CMK (cell line): ENCODE results near the gene IL22.
A peak's percentile ranks its signal among the peaks of the same experiment; 100 is the strongest.
"Not testable (repeated sequence)": the region's sequence is repeated elsewhere in the genome, so short reads cannot be mapped to it uniquely, and the experiment has no call there.

Experiments used
- DNase-seq: peaks from one replicate; pipeline ENCODE4 v3.0.0-alpha.2; 2010; ENCODE audit warnings: low read depth

Gene IL22

DNA sequence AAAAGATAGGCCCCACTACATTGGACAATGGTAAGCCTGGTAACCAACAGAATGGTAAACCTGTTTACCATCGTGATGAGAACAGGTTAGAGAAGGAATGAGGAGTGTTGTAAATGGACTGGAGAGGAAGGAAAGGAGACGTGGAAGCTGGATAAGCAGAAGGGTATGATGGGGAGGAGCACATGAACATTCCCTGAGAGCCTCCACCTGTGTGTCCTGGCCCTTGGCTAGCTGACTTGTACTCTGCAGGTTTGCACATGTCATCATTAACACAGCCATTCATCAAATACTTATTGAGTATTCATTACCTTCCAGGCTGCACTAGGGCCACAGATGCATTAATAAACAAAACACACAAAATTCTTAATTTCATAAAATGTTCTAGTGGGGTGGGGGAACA, 23.4 kb downstream of the IL22 start:
- DNase-seq: no peak

DNA sequence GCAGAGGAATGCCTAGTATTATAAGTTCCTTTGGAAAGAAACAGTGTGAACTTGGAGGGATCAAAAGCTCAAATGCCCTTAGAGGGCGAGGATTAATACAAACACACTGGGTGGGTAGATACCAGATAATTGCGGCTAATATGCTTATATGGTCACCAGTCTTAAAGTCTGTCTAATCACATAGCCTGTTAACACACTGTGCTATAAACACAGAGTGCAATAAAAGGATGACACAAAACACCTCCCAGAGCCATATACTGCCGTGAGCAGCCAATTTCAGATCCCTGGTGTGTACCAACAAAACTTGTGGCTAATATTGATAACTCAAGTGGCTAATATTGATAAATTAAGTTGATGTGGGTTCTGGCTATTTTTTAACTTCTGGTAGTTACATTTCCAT, 26.0 kb downstream of the IL22 start:
- DNase-seq: no peak

DNA sequence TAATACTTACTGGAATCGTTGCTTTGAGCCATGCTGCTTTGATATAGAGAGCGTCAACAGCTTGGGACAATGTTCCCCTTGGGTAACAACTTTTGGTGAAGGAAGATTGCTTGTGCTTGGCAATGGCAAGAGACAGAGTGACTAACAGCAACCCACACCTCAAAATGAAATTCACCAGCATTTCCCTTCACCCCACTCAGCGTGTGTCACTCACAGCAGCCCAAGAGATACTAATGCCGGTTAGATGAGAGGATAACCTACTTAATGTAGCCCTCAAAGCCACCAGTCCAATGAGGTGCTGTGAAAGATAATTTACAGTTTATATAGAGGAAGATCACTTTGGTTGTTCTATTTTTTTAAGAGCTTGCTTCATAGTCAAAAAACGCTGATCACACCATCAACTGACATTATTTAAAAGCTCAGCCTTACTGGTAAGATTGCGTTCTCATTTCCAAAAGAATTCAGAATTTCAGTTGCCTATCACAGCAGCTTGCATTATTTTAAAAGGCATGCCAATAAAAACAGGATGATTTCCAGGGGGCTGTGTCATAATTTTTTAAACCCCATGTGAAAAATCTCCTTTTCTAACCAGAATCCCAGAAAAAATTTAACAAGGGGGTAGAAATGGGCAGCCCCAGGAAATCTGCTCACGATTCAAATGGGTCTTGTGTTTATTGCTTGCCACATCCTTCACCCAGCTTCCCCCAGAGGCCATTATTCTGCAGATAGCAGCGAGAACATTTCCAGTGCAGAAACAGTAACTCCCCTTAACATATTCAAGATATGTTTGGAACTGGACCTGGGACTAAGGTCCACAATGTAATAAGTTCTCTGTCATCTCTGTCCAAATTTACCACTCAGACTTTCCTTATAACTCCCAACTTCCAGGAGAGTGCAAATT, 27.6 kb downstream of the IL22 start, which contains the start of gene IL26:
IL26 (minus strand) TSS at position 235 of the 901 bp plus-strand sequence; CDS start at position 181, 54 bp downstream.
- DNase-seq: no peak

DNA sequence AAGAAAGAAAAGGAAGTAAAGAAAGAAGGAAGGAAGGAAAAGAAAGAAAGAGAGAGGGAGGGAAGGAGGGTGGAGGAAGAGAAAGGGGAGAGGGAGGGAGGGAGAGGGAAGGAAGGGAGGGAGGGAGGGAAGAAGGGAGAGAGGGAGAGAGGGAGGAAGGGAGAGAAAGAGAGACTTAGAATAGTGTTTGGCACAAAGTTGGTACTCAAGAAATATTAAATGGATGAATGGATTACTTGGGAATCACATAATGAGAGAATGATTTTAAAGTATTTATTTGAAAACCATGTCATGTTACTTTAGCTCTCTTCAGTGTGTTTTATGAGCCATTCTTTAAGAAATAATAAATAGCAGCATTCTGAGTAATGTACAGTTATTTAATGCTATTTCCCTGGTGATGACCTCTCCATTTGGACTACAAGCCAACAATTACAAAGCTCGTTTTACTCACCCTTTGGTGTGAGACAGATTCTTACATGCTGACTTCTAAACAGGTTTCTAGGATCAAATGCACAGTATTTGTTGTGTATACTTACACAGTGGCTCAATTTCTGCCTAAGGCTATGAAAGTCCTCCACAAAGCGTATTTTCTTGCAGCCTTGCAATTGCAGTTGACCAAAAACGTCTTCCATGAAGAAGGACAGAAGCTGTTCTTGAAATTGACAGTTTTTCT, 28.7 kb downstream of the IL22 start:
- DNase-seq: no peak

DNA sequence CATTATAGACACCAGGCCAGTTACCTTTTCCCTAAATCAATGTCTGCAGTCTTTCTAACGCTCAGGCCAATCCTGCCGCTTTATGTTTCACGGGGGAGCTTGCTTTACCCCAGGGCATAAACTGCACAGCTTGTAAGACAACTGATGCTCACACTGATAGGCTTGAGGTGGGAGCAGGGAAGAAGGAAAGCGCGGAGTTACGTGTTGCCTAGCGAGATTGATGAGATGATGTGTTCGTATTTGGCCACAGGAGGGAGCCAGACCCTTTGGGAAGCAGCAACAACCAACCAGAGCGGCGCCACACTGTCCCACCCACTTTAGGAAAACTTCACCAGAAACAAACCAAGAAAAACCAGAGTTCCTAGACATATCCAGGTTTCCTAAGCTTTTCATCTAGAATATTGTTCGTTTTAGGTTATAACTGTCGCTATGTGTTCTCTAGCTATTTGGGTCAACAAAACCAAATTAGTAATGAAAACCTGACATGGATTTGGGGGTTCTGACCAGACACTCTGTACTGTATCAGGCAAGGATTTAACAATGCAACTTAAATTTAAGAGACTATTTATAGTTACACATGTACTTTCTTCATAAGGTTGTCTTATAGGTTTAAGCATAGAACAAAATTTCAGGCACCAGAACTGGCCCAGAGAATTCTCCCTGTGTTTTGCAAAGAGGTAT, 30.2 kb downstream of the IL22 start:
- peak; percentile 58 for DNase-seq

DNA sequence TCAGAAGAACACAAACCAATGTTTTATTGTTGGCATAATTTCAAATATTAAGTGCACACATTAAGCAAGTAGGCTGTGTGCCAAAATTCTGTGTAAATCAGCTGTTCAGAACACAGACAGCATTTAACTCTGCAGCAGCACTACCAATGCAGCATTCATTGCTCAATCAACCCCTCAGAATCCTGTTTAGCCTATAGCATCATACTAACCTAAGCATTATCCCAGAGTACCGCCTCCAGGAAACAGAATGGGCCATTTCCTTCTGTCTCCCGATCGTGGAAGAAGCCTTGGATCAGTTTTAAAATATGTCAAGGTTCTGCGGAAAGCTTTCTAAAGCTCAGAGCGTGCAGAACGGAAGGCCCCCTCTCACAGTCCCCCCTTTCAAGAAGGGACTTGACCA, 31.1 kb downstream of the IL22 start:
- DNase-seq: no peak

DNA sequence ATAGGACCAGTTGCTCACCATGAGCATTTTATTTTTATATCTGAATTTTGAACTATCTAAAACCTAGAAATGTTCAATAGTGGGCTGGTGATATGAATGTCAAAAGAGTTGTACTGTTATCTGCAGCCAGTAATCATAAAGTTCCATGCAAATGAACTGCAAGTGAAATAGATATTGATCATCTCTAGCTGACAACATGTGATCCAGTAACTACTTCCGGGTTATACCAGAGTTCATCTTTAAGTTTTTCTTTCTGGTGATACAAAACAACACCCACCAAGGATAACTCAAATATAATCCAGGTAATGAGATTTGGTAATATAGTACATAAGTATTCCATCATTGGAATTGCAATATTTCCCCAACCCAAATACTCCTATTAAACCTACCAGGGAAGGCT, 31.9 kb downstream of the IL22 start:
- DNase-seq: no peak

DNA sequence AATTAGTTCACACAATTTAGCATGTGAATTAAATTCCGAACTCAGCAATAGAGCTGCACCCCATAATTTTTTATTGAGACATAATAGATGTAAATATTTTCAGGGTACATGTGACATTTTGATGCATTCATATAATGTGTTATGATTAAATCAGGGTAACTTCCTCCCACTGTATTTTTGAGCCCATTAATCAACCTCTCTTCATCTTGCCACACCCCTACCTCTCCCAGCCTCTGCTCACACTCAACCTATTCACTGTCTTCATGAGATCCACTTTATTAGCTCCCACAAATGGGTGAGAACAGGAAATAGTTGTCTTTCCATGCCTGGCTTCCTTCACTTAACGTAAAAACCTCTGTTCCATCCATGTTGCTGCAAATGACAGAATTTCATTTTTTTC, 42.5 kb downstream of the IL22 start:
- DNase-seq: no peak

DNA sequence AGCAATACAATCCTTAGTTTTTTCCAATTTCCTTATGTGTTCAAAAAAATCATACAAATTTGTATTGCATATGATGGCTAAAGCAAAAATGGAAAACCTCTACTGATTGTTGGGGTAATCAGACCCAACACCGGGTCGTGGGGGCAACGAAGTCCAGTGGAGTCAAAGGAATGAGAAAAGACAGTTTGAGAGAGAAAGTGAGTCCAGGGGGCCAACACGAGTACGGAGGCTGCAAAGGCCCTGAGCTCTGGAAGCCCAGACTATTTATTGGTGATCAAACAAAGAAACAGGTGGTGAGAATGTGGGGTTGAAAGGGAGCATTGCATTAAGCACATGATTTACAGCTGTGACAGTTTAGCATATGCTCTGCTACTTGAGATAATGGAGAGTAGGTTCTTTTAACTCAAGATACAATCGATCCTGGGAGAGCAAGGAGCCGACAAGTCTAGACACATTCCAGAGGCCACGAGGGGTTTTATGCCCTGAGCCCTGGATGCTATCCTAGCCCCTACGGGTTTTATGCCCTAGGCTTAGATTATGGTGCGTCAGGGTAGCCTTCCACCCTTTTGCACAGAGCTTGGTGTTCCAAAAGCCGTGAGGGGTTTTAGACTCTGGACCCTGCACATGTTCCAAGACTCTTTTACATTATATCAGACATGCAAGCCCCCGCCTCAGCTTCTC, 44.2 kb downstream of the IL22 start:
- not testable (repeated sequence) for DNase-seq

DNA sequence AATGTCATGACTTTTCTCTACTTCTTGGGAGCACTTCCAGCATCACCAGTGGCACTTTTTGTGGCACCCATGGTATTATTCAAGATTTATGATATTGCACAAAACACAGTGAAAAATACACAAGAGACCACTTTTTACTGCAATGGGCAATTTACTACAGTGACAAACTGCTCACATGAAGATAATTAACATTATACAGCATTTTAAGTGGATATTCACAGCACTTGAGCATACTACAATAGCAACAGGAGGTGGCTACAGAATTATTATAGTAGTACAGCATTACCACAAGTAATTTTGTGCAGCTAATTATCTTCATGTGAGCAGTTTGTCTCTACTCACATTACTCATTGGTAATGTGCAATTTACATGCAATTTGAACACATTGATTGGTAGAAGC, 46.1 kb downstream of the IL22 start:
- no peak for DNase-seq

DNA sequence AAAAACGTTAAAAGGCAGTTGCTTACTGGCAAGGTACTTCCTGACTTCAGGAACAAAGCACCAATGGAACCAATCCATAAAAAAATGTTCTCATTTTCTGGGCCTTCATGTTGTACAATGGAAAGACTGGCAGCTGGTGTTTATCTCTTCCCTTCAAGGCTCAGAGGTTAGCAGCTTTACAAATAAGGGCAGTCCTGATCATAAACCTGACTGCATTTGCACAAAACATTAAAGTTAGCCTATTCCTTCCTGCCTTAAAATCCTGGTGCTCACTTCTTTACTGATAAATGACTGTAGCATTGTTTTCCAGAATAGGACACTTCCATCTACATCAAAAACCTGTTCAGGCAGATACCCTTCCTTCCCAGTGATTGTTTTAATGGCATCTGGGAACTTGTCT, 47.0 kb downstream of the IL22 start:
- no peak for DNase-seq

DNA sequence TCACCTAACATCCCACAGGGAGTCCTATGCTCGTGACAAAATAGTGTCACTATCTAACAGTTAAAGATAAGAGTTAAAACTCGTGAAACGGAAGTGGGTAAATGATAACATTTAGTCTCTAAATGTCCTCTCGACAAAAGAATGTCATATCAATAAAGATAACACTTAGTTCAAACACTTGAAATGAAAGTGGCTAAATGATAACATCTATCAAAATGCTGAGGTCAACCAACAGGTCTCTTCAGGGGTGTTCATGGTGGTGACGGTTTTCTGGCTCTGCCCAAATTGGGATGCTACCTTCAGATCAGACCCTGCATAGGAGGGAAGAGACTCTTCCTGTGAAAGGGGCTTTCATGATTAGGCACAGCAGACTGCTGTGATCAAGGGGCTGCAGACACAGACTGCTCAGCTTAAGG, 49.9 kb downstream of the IL22 start:
- DNase-seq: peak; percentile 20

DNA sequence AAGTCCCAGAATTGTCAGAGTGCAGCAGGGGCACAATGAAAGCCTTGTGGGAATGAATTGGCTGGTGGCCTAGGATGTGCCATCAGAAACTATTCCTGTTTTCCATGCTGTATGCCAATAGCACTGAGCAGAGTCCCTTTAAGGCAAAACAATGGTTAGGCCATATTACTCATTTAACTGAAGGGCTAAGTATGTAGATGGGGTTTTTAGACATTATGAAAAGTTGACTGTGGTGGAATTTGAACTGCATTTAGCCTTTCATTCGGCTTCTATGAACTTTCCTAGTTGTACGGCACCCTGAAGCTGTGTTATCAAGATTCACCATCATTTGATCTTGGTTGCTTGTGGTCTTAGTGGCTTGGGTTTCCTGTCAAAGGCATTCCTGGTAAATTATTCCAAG, 52.5 kb downstream of the IL22 start:
- no peak for DNase-seq

DNA sequence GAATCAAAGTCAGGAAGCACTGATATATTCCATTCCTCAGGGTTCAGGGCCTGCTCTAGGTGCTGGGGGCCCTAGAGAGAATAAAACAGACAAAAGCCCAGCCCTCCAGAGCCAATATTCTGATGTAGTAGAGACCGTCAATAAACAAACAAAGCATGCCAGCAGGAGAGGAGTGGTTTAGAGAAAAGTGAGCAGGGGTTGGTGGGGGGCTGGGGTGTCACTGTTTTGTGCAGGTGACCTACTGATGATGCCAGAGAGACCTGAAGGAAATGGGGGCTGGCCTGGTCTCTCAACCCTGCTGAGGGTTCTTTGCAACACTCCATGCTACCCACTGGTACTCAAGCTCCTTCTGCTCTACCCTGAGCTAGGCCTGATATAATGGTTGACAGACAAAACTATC, 54.3 kb downstream of the IL22 start:
- no peak for DNase-seq

DNA sequence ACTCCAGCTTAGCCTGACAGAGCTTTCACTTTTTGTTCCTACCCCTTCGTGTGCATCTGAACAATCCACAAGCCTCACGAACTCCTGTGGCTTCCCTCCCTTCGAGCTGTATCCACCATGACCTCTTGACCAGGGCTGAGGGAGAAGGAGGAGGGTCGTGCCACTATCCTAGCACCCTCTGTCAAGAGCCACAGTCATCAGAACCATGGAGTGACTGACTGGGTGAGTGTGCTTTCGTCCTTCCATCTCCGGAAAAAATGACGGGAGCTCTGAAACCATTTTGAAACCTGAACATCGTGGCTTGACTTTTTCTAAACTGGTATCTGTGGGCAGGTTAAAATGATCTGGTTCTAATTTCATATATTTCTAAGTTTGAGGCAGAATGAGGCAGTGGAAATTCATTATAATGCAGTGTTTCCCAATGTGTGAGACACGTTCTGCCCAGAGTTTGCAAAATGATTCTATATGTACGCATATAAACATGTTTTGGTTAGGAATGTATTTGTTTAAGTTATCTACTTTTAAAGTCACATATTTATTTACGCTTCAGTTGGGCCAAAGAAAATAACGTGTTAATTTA, 54.8 kb downstream of the IL22 start:
- no peak for DNase-seq
